GM21825 (cell line): ENCODE measurements around the gene PAK5.

ENCODE experiments used
- ATAC-seq: cut with Tn5 transposase; IDR thresholded peaks from one replicate; pipeline ENCODE4 v1.9.1; 2021; ENCODE audit warnings: mild to moderate bottlenecking, moderate library complexity; ENCODE audit not compliant: unreplicated experiment

PAK5 gene

GRCh38 chr20:9792674-9793073, 46.2 kb downstream of the PAK5 start:
- ATAC-seq, result no peak

- ATAC-seq, result no peak
These were observed 49.7 kb downstream of the PAK5 start for GRCh38 chr20:9789131-9789530.

GRCh38 chr20:9775176-9775575, 63.7 kb downstream of the PAK5 start:
- no peak for ATAC-seq

- no peak for ATAC-seq
These were observed 68.9 kb downstream of the PAK5 start for GRCh38 chr20:9769954-9770353.

- no peak for ATAC-seq
These were observed 77.4 kb downstream of the PAK5 start for GRCh38 chr20:9761476-9761875.

- ATAC-seq, result no peak
These were observed 79.5 kb downstream of the PAK5 start for GRCh38 chr20:9759392-9759791.

- no peak for ATAC-seq
These were observed 80.1 kb downstream of the PAK5 start for GRCh38 chr20:9758752-9759151.

GRCh38 chr20:9756660-9757059, 82.2 kb downstream of the PAK5 start:
- no peak for ATAC-seq

GRCh38 chr20:9755301-9755700, 83.6 kb downstream of the PAK5 start:
- no peak for ATAC-seq

- ATAC-seq, result no peak
These were observed 94.3 kb downstream of the PAK5 start for GRCh38 chr20:9744551-9744950.

- ATAC-seq, result no peak
These were observed 95.0 kb downstream of the PAK5 start for GRCh38 chr20:9743871-9744270.

GRCh38 chr20:9742821-9743220, 96.1 kb downstream of the PAK5 start:
- ATAC-seq, result no peak

GRCh38 chr20:9741996-9742395, 96.9 kb downstream of the PAK5 start:
- ATAC-seq, result no peak

GRCh38 chr20:9740486-9740885, 98.4 kb downstream of the PAK5 start:
- ATAC-seq, result no peak

GRCh38 chr20:9739991-9740390, 98.9 kb downstream of the PAK5 start:
- no peak for ATAC-seq

GRCh38 chr20:9736373-9736772, 102.5 kb downstream of the PAK5 start:
- ATAC-seq, result no peak

- no peak for ATAC-seq
These were observed 115.2 kb downstream of the PAK5 start for GRCh38 chr20:9723501-9724202.

GRCh38 chr20:9711872-9712271, 127.0 kb downstream of the PAK5 start:
- no peak for ATAC-seq

- no peak for ATAC-seq
These were observed 128.2 kb downstream of the PAK5 start for GRCh38 chr20:9710685-9711084.

GRCh38 chr20:9705722-9706476, 133.0 kb downstream of the PAK5 start:
- no peak for ATAC-seq

- ATAC-seq, result no peak
These were observed 139.7 kb downstream of the PAK5 start for GRCh38 chr20:9699181-9699580.

GRCh38 chr20:9689041-9689440, 149.8 kb downstream of the PAK5 start:
- no peak for ATAC-seq

- ATAC-seq, result no peak
These were observed 152.0 kb downstream of the PAK5 start for GRCh38 chr20:9686866-9687265.
